ENCODE results near the gene DAG1. TPM values are rescaled to one million over a fixed set of nuclear protein-coding genes. Genes with fewer than 3 reads are reported as not detected.

DAG1 gene
- total RNA-seq, 2 experiments from 2014 or later = 10.9 to 14.9 TPM

- Histone ChIP-seq H3K27ac (ENCODE audit: low read depth, low read length, poor library complexity, severe bottlenecking) (no peak overlapping the region), H2AFZ (ENCODE audit: low read length) (no peak overlapping the region), H3K36me3 (ENCODE audit: insufficient read depth, low read length) (peaks cover 47% of the 10 kb centered on the region), H3K4me1 (ENCODE audit: insufficient read depth, low read length, poor library complexity, severe bottlenecking) (peaks cover 8% of the 10 kb centered on the region), H3K4me2 (ENCODE audit: low read length) (no peak overlapping the region), H3K4me3 (ENCODE audit: low read depth, low read length, poor library complexity, severe bottlenecking) (no peak overlapping the region), H3K9me2 (ENCODE audit: insufficient read depth, low read length) (no peaks in the 10 kb centered on the region), H3K9me3 (ENCODE audit: low read length) (no peaks in the 10 kb centered on the region), H4K20me1 (ENCODE audit: insufficient read depth, low read length) (peaks cover 3% of the 10 kb centered on the region; the same call in 1 of the 2 replicates), H3K79me2 (ENCODE audit: insufficient read depth, low read depth, low read length) (peaks cover 8% of the 10 kb centered on the region)
- intact Hi-C loops (cut with micrococcal nuclease; ENCODE audit: unreplicated experiment) = no loop called here
- CTCF ChIA-PET (ENCODE audit: unreplicated experiment) = no interaction called here
- no TSS peak for BruUV-seq (replicated peaks)
- TF ChIP-seq EZH2phosphoT487 (IDR thresholded peaks at IDR 0.05; ENCODE audit: borderline replicate concordance, low read depth, low read length) (no peak), CTCF (conservative IDR thresholded peaks at IDR 0.05; ENCODE audit: low read length) (no peak)
- no peak for DNase-seq (ENCODE audit: low spot score)
- POLR2A ChIA-PET = interaction anchor here (0.6 kb wide), 1 partner anchor 63 kb away, joined by 3 read pairs; no protein-coding TSS in a partner anchor
Measured at GRCh38 chr3:49476563-49476962, 6.5 kb downstream of the DAG1 start.

- H3K9me3 ChIP-seq (ENCODE audit: low read length) = no peaks in the 10 kb centered on the region
- POLR2A ChIA-PET = no interaction called here
- CTCF ChIA-PET (ENCODE audit: unreplicated experiment) = no interaction called here
- no peaks in the 10 kb centered on the region for H4K20me1 ChIP-seq (ENCODE audit: insufficient read depth, low read length)
- no TSS peak for BruUV-seq (replicated peaks)
- no peaks in the 10 kb centered on the region for H3K4me1 ChIP-seq (ENCODE audit: insufficient read depth, low read length, poor library complexity, severe bottlenecking)
- TF ChIP-seq EZH2phosphoT487 (IDR thresholded peaks at IDR 0.05; ENCODE audit: borderline replicate concordance, low read depth, low read length) = no peak
- TF ChIP-seq CTCF (conservative IDR thresholded peaks at IDR 0.05; ENCODE audit: low read length) = no peak
- DNase-seq (ENCODE audit: low spot score) = no peak
- H2AFZ ChIP-seq (ENCODE audit: low read length) = no peak overlapping the region
- intact Hi-C loops (cut with micrococcal nuclease; ENCODE audit: unreplicated experiment) = no loop called here
- no peaks in the 10 kb centered on the region for H3K9me2 ChIP-seq (ENCODE audit: insufficient read depth, low read length)
- no peaks in the 10 kb centered on the region for H3K79me2 ChIP-seq (ENCODE audit: insufficient read depth, low read depth, low read length)
- no peak overlapping the region for H3K4me2 ChIP-seq (ENCODE audit: low read length)
- peaks cover 22% of the 10 kb centered on the region for H3K36me3 ChIP-seq (ENCODE audit: insufficient read depth, low read length)
- no peak overlapping the region for H3K27ac ChIP-seq (ENCODE audit: low read depth, low read length, poor library complexity, severe bottlenecking)
- H3K4me3 ChIP-seq (ENCODE audit: low read depth, low read length, poor library complexity, severe bottlenecking) = no peak overlapping the region
Measured at GRCh38 chr3:49482766-49483165, 12.7 kb downstream of the DAG1 start.

GRCh38 chr3:49484471-49484870, 14.4 kb downstream of the DAG1 start:
- H3K4me3 ChIP-seq (ENCODE audit: low read depth, low read length, poor library complexity, severe bottlenecking) = no peak overlapping the region
- no peak for DNase-seq (ENCODE audit: low spot score)
- TF ChIP-seq CTCF (conservative IDR thresholded peaks at IDR 0.05; ENCODE audit: low read length) (no peak), EZH2phosphoT487 (IDR thresholded peaks at IDR 0.05; ENCODE audit: borderline replicate concordance, low read depth, low read length) (no peak)
- no peak overlapping the region for H3K4me2 ChIP-seq (ENCODE audit: low read length)
- H3K9me3 ChIP-seq (ENCODE audit: low read length) = no peaks in the 10 kb centered on the region
- no peaks in the 10 kb centered on the region for H3K4me1 ChIP-seq (ENCODE audit: insufficient read depth, low read length, poor library complexity, severe bottlenecking)
- H4K20me1 ChIP-seq (ENCODE audit: insufficient read depth, low read length) = no peaks in the 10 kb centered on the region
- H3K79me2 ChIP-seq (ENCODE audit: insufficient read depth, low read depth, low read length) = no peaks in the 10 kb centered on the region; the same call in 1 of the 2 replicates
- peaks cover 19% of the 10 kb centered on the region; the same call in 1 of the 2 replicates for H3K36me3 ChIP-seq (ENCODE audit: insufficient read depth, low read length)
- POLR2A ChIA-PET = interaction anchor here (0.6 to 0.7 kb wide), 2 partner anchors 16 to 28 kb away, joined by 3 to 6 read pairs; no protein-coding TSS in a partner anchor
- no TSS peak for BruUV-seq (replicated peaks)
- CTCF ChIA-PET (ENCODE audit: unreplicated experiment) = interaction anchor here (0.6 kb wide), 1 partner anchor 22 kb away, joined by 5 read pairs; no protein-coding TSS in a partner anchor
- H3K9me2 ChIP-seq (ENCODE audit: insufficient read depth, low read length) = no peaks in the 10 kb centered on the region
- H2AFZ ChIP-seq (ENCODE audit: low read length) = no peak overlapping the region
- intact Hi-C loops (cut with micrococcal nuclease; ENCODE audit: unreplicated experiment) = no loop called here
- H3K27ac ChIP-seq (ENCODE audit: low read depth, low read length, poor library complexity, severe bottlenecking) = no peak overlapping the region

Measured in OCI-LY7 (cell line).